Activated gamma-delta T cell treated with anti-CD3 and anti-CD28 coated beads, Interleukin-2, amount 50 U/mL, for 16 hours (primary cell): ENCODE data around the gene ZSWIM7.

Experiments
- DNase-seq: peaks from one replicate; pipeline ENCODE4 v3.0.0-alpha.2; 2020; ENCODE audit warnings: low read depth

The ZSWIM7 gene

GRCh38 chr17:15931394-15931793 is 68.1 kb downstream of the ZSWIM7 start:
- DNase-seq: no peak

GRCh38 chr17:15930426-15930825 is 69.1 kb downstream of the ZSWIM7 start:
- DNase-seq: no peak

- no peak for DNase-seq
Observed at GRCh38 chr17:15929941-15930340, 69.6 kb downstream of the ZSWIM7 start.

- DNase-seq: no peak
Observed at GRCh38 chr17:15928286-15928785, 71.2 kb downstream of the ZSWIM7 start.
